Measurements from ENCODE around the gene TXNDC2.
"Not testable (repeated sequence)": the region's sequence is repeated elsewhere in the genome, so short reads cannot be mapped to it uniquely, and the experiment has no call there.

DNA sequence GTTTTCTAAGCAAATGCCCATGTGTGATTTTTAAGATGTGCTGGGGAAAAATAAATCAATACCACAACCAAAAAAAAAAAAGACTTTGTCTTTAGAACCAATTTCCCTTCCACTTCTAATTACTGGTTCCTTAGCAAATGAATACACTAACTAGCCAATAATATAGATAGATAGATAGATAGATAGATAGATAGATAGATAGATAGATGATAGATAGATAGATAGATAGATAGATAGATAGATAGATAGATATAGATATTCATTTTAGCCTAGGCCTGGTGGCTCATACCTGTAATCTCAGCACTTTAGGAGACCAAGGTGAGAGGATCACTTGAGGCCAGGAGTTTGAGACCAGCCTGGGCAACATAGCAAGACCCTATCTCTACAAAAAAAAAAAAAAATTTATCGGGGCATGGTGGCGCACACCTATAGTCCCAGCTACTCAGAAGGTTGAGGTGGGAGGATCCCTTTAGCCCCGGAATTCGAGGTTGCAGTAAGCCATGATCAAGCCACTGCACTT, 28.2 kb upstream of the TXNDC2 start:
- TF ChIP-seq ZNF565 (CRISPR knock-in tag; conservative IDR thresholded peaks at IDR 0.05; ENCODE audit: low read depth); GLIS3 (CRISPR knock-in tag; IDR thresholded peaks at IDR 0.05); PPARA (CRISPR knock-in tag; IDR thresholded peaks at IDR 0.05; ENCODE audit: borderline replicate concordance); TOX (CRISPR knock-in tag; IDR thresholded peaks at IDR 0.05; ENCODE audit: borderline replicate concordance); ZFP3 (CRISPR knock-in tag; IDR thresholded peaks at IDR 0.05): not testable (repeated sequence)
- TF ChIP-seq, protein P1, sequence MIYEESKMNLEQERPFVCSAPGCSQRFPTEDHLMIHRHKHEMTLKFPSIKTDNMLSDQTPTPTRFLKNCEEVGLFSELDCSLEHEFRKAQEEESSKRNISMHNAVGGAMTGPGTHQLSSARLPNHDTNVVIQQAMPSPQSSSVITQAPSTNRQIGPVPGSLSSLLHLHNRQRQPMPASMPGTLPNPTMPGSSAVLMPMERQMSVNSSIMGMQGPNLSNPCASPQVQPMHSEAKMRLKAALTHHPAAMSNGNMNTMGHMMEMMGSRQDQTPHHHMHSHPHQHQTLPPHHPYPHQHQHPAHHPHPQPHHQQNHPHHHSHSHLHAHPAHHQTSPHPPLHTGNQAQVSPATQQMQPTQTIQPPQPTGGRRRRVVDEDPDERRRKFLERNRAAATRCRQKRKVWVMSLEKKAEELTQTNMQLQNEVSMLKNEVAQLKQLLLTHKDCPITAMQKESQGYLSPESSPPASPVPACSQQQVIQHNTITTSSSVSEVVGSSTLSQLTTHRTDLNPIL (CRISPR knock-in tag; IDR thresholded peaks at IDR 0.05; ENCODE audit: low read depth) = not testable (repeated sequence)
- TF ChIP-seq, protein P2, sequence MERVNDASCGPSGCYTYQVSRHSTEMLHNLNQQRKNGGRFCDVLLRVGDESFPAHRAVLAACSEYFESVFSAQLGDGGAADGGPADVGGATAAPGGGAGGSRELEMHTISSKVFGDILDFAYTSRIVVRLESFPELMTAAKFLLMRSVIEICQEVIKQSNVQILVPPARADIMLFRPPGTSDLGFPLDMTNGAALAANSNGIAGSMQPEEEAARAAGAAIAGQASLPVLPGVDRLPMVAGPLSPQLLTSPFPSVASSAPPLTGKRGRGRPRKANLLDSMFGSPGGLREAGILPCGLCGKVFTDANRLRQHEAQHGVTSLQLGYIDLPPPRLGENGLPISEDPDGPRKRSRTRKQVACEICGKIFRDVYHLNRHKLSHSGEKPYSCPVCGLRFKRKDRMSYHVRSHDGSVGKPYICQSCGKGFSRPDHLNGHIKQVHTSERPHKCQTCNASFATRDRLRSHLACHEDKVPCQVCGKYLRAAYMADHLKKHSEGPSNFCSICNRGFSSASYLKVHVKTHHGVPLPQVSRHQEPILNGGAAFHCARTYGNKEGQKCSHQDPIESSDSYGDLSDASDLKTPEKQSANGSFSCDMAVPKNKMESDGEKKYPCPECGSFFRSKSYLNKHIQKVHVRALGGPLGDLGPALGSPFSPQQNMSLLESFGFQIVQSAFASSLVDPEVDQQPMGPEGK (CRISPR knock-in tag; IDR thresholded peaks at IDR 0.05; ENCODE audit: borderline replicate concordance) = not testable (repeated sequence)

All from SK-N-SH treated with all-trans-retinoic acid at 6 μM for 48 hours (cell line).